Ovary (tissue), 9 donors: ENCODE measurements around the gene EEF2KMT. TPM values are rescaled to one million over a fixed set of nuclear protein-coding genes. Genes with fewer than 3 reads are reported as not detected.
A peak's percentile ranks its signal among the peaks of the same experiment; 100 is the strongest.

Experiments used
- DNase-seq, 5 donors: peaks; one replicate each; pipeline ENCODE4 v3.0.0-alpha.2; 2019 to 2020
- H3K27ac ChIP-seq, 2 donors: fragments of 200-600 bp; one replicate each; pipeline versions ENCODE4 v1.5.1 to v1.8.0; 2019 to 2022
- H3K27me3 ChIP-seq: fragments of 200-600 bp; one replicate; pipeline ENCODE4 v1.8.0; 2022
- H3K36me3 ChIP-seq: fragments of 200-600 bp; sonication (generic); one replicate; pipeline ENCODE4 v1.5.1; 2019
- H3K4me1 ChIP-seq: one replicate; pipeline ENCODE4 v1.8.1; 2013; ENCODE audit warnings: mild to moderate bottlenecking, moderate library complexity; ENCODE audit not compliant: insufficient read depth
- H3K4me3 ChIP-seq: fragments of 200-600 bp; sonication (generic); one replicate; pipeline ENCODE4 v1.5.1; 2017
- H3K9me3 ChIP-seq, 2 donors: fragments of 200-600 bp in 1 of 2; sonication (generic) in 1 of 2; one replicate each; pipeline versions ENCODE4 v1.5.1 to v1.8.1; 2013 to 2019; ENCODE audit warnings: mild to moderate bottlenecking in 1 of 2, moderate library complexity in 1 of 2
- CTCF ChIP-seq, 3 donors: fragments of 450-650 bp in 2 of 3; fragments of 200-600 bp in 1 of 3; IDR thresholded peaks; one replicate each; pipeline versions ENCODE4 v1.5.1 to v1.8.0; 2016 to 2022; ENCODE audit warnings: antibody characterized with exemption in 3 of 3, mild to moderate bottlenecking in 1 of 3
- EP300 ChIP-seq: sonication (generic); formaldehyde crosslinking; IDR thresholded peaks from one replicate; pipeline ENCODE4 v1.6.1; 2017; ENCODE audit warnings: antibody characterized with exemption
- POLR2A ChIP-seq: fragments of 450-650 bp; IDR thresholded peaks from one replicate; pipeline ENCODE4 v1.6.1; 2017; ENCODE audit warnings: antibody characterized with exemption, mild to moderate bottlenecking, moderate library complexity
- WGBS, 3 donors: extraction: QIAGEN DNeasy Blood & Tissue Kit in 1 of 3; methylation state at CpG; one replicate each; pipeline versions ENCODE4 v1.1.5 to v1.1.7; 2013 to 2017; 5-methylcytosine and 5-hydroxymethylcytosine counted together
- intact Hi-C, 4 donors: fragments of 100-400 bp; cut with DNase I; formaldehyde crosslinking; loops; one replicate each; pipeline versions ENCODE4 v1.11.0 to v1.15.1; 2022 to 2023
- polyA plus RNA-seq, 2 donors: library from polyadenylated mRNA; stranded (reverse); fragments of 200-250 nt in 1 of 2; fragments of 350-450 nt in 1 of 2; fragmentation: Illumina TruSeq in 1 of 2; extraction: RNeasy Lipid Tissue Mini Kit (QIAGEN cat#74804) in 1 of 2; gene quantifications; one replicate each; pipeline ENCODE4 v1.2.3, GENCODE V29; 2013 to 2014
- total RNA-seq, 7 donors: library from RNA; depleted of rRNA in 2 of 7; stranded (reverse); fragments of >200 nt in 2 of 7; fragmentation: NEBNext Ultra II Directional in 3 of 7; extraction: Animal tissue kit (Norgen Biotek cat#: 25700) in 3 of 7; gene quantifications; one replicate each; pipeline versions ENCODE4 v1.1.0 to v1.2.4, GENCODE V29; 2016 to 2023
- donor health status: DM: no; HTN: no; CAD: no; lungs with moderate emphysema.
- donor health status: DM: no; HTN: no; CAD: no.
- donor health status: Bipolar disorder and iron deficiency.
- donor health status: DM: yes; HTN: yes; CAD: no.
- donor health status: DM: no; HTN: no; CAD: no.
- donor health status: DM: yes; HTN: yes; CAD: no.

Gene EEF2KMT
- total and polyA plus RNA-seq, 9 donors, result 2.1 to 18.6 (median 9.3) TPM

GRCh38 chr16:5041600-5042133 lies 55.9 kb downstream of the EEF2KMT start:
- Histone ChIP-seq H3K27ac (no peak overlapping the region), H3K27me3 (no peaks in the 10 kb centered on the region), H3K4me3 (no peak overlapping the region), H3K9me3 (no peaks in the 10 kb centered on the region), H3K36me3 (no peaks in the 10 kb centered on the region), H3K4me1 (no peaks in the 10 kb centered on the region)
- 62 to 66% (median 63%) methylated on average over 12 of the region's 12 CpGs for WGBS, 3 donors
- no peak for DNase-seq
- intact Hi-C loops, result no loop called here
- TF ChIP-seq POLR2A (no peak), CTCF (IDR thresholded peaks at IDR 0.05) (no peak), EP300 (no peak)

- WGBS, 3 donors, result 65 to 76% (median 68%) methylated on average over 7 of the region's 7 CpGs
- peak in 1 of 5 donors; percentile 1 for DNase-seq
- H3K4me1 ChIP-seq, result no peaks in the 10 kb centered on the region
- intact Hi-C loops, result no loop called here
- H3K36me3 ChIP-seq, result no peaks in the 10 kb centered on the region
- no peak for TF ChIP-seq CTCF (IDR thresholded peaks at IDR 0.05)
- no peak for TF ChIP-seq EP300
- no peak for TF ChIP-seq POLR2A
- no peak overlapping the region for H3K4me3 ChIP-seq
- H3K27me3 ChIP-seq, result no peaks in the 10 kb centered on the region
- no peak overlapping the region for H3K27ac ChIP-seq
- H3K9me3 ChIP-seq, result no peaks in the 10 kb centered on the region
Measured at GRCh38 chr16:5040451-5040850, 57.1 kb downstream of the EEF2KMT start.

GRCh38 chr16:5036228-5037156 lies 61.1 kb downstream of the EEF2KMT start:
- H3K4me3 ChIP-seq, result no peak overlapping the region
- intact Hi-C loops, result no loop called here
- no peaks in the 10 kb centered on the region for H3K27me3 ChIP-seq
- no peaks in the 10 kb centered on the region for H3K36me3 ChIP-seq
- peaks cover 6% of the 10 kb centered on the region for H3K4me1 ChIP-seq
- H3K9me3 ChIP-seq, result no peaks in the 10 kb centered on the region
- DNase-seq, result peak in 1 of 5 donors; percentile 2
- WGBS, 3 donors, result 23 to 37% (median 25%) methylated on average over 12 of the region's 12 CpGs
- no peak overlapping the region for H3K27ac ChIP-seq
- no peak for TF ChIP-seq POLR2A
- TF ChIP-seq EP300, result no peak
- TF ChIP-seq CTCF (IDR thresholded peaks at IDR 0.05), result no peak

- H3K9me3 ChIP-seq, result no peaks in the 10 kb centered on the region
- peaks cover 6% of the 10 kb centered on the region for H3K4me1 ChIP-seq
- TF ChIP-seq EP300, result no peak
- no peak for TF ChIP-seq POLR2A
- TF ChIP-seq CTCF (IDR thresholded peaks at IDR 0.05), result no peak
- no peak for DNase-seq
- H3K4me3 ChIP-seq, result no peak overlapping the region
- intact Hi-C loops, result no loop called here
- no peaks in the 10 kb centered on the region for H3K36me3 ChIP-seq
- H3K27me3 ChIP-seq, result no peaks in the 10 kb centered on the region
- 59 to 63% (median 59%) methylated on average over 1 of the region's 1 CpG for WGBS, 3 donors
- H3K27ac ChIP-seq, result no peak overlapping the region
Measured at GRCh38 chr16:5035909-5036227, 61.7 kb downstream of the EEF2KMT start.

Other genes starting within 250 kb of the EEF2KMT start
- gene PPL, start 160.6 kb downstream of the EEF2KMT start, total RNA-seq, result 10 to 100 TPM in 4 of 7 donors, 1 to 10 TPM in 3; 6.9 to 37.8 (median 17.4) TPM
- gene PPL, start 160.6 kb downstream of the EEF2KMT start, polyA plus RNA-seq, result 1 to 10 TPM; 4.2 to 5.3 TPM
- under 1 TPM; 0.11 to 0.87 (median 0.38) TPM for gene SEC14L5, start 139.5 kb downstream of the EEF2KMT start, total RNA-seq
- 1 to 10 TPM in 1 of 2 donors, under 1 TPM in 1; 0.38 to 1.5 TPM for gene SEC14L5, start 139.5 kb downstream of the EEF2KMT start, polyA plus RNA-seq
- gene NAGPA, start 63.9 kb downstream of the EEF2KMT start, total RNA-seq, result 10 to 100 TPM in 2 of 7 donors, 1 to 10 TPM in 5; 4.4 to 14.8 (median 7.1) TPM
- gene NAGPA, start 63.9 kb downstream of the EEF2KMT start, polyA plus RNA-seq, result 1 to 10 TPM; 2.9 to 7.3 TPM
- 1 to 10 TPM in 5 of 7 donors, under 1 TPM in 1, not detected in 1; 0.37 to 7.1 (median 3.2) TPM for gene C16orf89, start 31.8 kb downstream of the EEF2KMT start, total RNA-seq
- gene C16orf89, start 31.8 kb downstream of the EEF2KMT start, polyA plus RNA-seq, result 10 to 100 TPM in 1 of 2 donors, under 1 TPM in 1; 0.57 to 17.5 TPM
- 10 to 100 TPM in 6 of 7 donors, 1 to 10 TPM in 1; 9.1 to 21.3 (median 15.5) TPM for gene ALG1, start 26.0 kb downstream of the EEF2KMT start, total RNA-seq
- 10 to 100 TPM; 13.7 to 19.3 TPM for gene ALG1, start 26.0 kb downstream of the EEF2KMT start, polyA plus RNA-seq